Smooth muscle cell of the coronary artery (primary cell): Measurements from ENCODE around the gene CHST6. TPM values are rescaled to one million over a fixed set of nuclear protein-coding genes. Genes with fewer than 3 reads are reported as not detected.

Source experiments
- total RNA-seq: library from RNA; depleted of rRNA; stranded (reverse); fragments of >200 nt; gene quantifications from 2 replicates; pipeline ENCODE4 v1.2.3, GENCODE V29; 2014; ENCODE audit warnings: low replicate concordance

The CHST6 gene
- 0.94 and 1.7 TPM in 2 replicates for total RNA-seq

GRCh38 chr16:75495076-75495674 is at the start of gene CHST6:
TSS of gene CHST6 (minus strand) at chr16:75495441. CDS start at chr16:75479828, 15,613 bp downstream.

GRCh38 chr16:75535901-75536300 is 40.7 kb upstream of the CHST6 start, which contains the start of gene CHST5:
TSS of gene CHST5 (minus strand) at chr16:75536108. CDS start at chr16:75530384, 5,724 bp downstream.

GRCh38 chr16:75464122-75464918 is 30.9 kb downstream of the CHST6 start, which contains the start of gene TMEM170A:
TSS of gene TMEM170A (minus strand) at chr16:75464689. CDS start at chr16:75464600, 89 bp downstream.

DNA sequence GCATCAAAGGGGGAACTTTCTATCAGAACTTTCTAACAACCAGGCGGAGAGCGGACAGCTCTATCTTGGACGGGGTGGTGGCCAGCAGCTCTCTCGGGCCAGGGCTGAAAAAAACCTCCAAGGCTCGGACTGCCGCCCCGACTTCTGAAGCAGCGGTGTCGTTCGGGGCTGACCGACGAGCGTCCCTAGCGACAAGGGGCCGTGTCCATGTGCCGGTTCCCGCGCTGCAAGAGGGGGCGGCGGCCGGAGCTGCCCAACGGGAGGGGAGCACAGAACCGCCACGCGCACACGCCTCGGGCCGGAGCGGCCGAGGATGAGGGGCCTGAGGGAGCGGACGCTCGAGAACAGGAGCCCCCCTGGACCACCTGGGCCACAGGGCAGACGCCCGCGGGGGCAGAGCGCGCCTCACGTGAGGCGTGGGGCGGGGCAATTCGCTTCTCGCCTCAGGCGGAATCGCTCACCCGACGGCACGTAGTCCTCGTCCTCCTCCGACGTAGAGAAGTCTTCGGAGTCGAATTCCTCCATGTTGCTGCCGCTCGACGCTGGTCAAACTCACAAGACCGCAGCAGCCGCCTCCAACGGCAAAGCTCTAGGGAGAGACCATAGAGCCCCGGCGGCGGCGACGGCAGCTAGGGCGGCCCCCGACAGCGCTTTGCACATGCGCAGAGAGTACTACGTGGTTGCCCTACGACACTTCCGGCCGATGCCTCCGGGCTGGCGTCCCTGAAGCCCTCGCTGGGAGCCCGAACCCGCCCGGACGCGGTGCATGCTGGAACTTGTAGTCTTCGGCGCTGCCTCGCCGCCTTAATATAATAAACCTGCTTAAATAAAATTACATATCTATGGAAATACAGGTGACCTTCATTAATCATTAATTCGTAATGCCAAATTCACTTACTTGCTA is 62.2 kb downstream of the CHST6 start, which contains the start of gene CFDP1:
TSS of gene CFDP1 (minus strand) at position 676 of the 904 bp plus-strand sequence. CDS start at position 525, 151 bp downstream.

Other genes with a start within 250 kb of the CHST6 start
- gene BCAR1, start 243.8 kb downstream of the CHST6 start, total RNA-seq: 26.8 and 31.6 TPM in 2 replicates
- gene CFDP1, start 61.9 kb downstream of the CHST6 start, total RNA-seq: 44.4 and 142 TPM in 2 replicates
- gene TMEM170A, start 30.8 kb downstream of the CHST6 start, total RNA-seq: 10.9 and 14.3 TPM in 2 replicates
- gene CHST5, start 40.7 kb upstream of the CHST6 start, total RNA-seq: not detected in 2 replicates
- gene TMEM231, start 60.8 kb upstream of the CHST6 start, total RNA-seq: 12.6 and 31.4 TPM in 2 replicates
- 28.3 and 32.0 TPM in 2 replicates for gene GABARAPL2, start 70.9 kb upstream of the CHST6 start, total RNA-seq
- gene ADAT1, start 127.8 kb upstream of the CHST6 start, total RNA-seq: 24.3 and 32.3 TPM in 2 replicates
- gene KARS1, start 152.2 kb upstream of the CHST6 start, total RNA-seq: 81.3 and 148 TPM in 2 replicates
- 21.4 and 45.8 TPM in 2 replicates for gene TERF2IP, start 152.3 kb upstream of the CHST6 start, total RNA-seq
- gene CPHXL2, start 181.6 kb upstream of the CHST6 start, total RNA-seq: not detected in 2 replicates
- not detected in 2 replicates for gene DUXB, start 206.0 kb upstream of the CHST6 start, total RNA-seq
- not detected in 2 replicates for gene CPHXL, start 231.0 kb upstream of the CHST6 start, total RNA-seq